SK-N-SH treated with all-trans-retinoic acid at 6 μM for 48 hours (cell line): Measurements from ENCODE around the gene DIAPH1.

Source experiments
- TOX ChIP-seq: fragments of 250-450 bp; sonication (Bioruptor Pico); IDR thresholded peaks from 2 replicates; pipeline ENCODE4 v1.8.0; 2021; ENCODE audit warnings: mild to moderate bottlenecking, moderate library complexity, borderline replicate concordance
- ZFP3 ChIP-seq: fragments of 250-450 bp; sonication (Bioruptor Pico); IDR thresholded peaks from 2 replicates; pipeline ENCODE4 v1.5.0; 2020; ENCODE audit warnings: mild to moderate bottlenecking, moderate library complexity
- ZNF565 ChIP-seq: fragments of 450-650 bp; formaldehyde crosslinking; conservative IDR thresholded peaks from 2 replicates; pipeline ENCODE4 v1.5.0; 2020; ENCODE audit warnings: low read depth, mild to moderate bottlenecking, moderate library complexity
- ZNF8 ChIP-seq: fragments of 450-650 bp; formaldehyde crosslinking; IDR thresholded peaks from 2 replicates; pipeline ENCODE4 v1.5.0; 2020; ENCODE audit warnings: mild to moderate bottlenecking, moderate library complexity

DNA sequence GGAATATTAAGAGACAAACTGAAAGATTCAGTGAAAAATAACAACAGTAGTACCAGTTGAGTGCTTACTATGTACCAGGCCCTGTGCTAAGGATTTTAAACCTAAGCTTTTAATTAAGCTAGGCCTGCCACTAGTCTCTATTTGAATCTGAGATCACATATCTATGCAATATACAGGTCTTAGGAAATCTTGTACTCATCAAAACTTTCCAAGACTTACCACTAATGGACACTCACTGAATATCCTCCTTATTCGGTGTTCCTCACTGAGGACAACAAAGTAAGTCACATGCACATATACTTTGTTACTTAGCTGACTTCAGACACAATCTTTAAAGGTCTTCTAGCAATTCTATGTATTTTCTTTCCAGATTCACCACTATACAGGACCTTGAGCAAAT, 32.6 kb downstream of the DIAPH1 start:
- TF ChIP-seq TOX (CRISPR knock-in tag) (no peak), ZNF8 (CRISPR knock-in tag) (no peak), ZFP3 (CRISPR knock-in tag) (no peak), ZNF565 (CRISPR knock-in tag) (no peak)
